Esophagus muscularis mucosa (tissue), 3 donors: ENCODE data around the gene HSPB9.

Experiments used
- CTCF ChIP-seq, 3 experiments: fragments of 200-600 bp in 2 of 3; fragments of 450-650 bp in 1 of 3; sonication (generic) in 2 of 3; IDR thresholded peaks; one replicate each; pipeline ENCODE4 v1.5.1; 2017 to 2019; ENCODE audit warnings: antibody characterized with exemption in 3 of 3, mild to moderate bottlenecking in 2 of 3, moderate library complexity in 1 of 3
- EP300 ChIP-seq: sonication (generic); formaldehyde crosslinking; IDR thresholded peaks from one replicate; pipeline ENCODE4 v1.6.1; 2017; ENCODE audit warnings: antibody characterized with exemption

GRCh38 chr17:42122371-42123303 is at the start of gene HSPB9:
- TF ChIP-seq EP300 (no peak), CTCF (IDR thresholded peaks at IDR 0.05) (no peak)
